Measurements from ENCODE around the gene SLC5A2.

DNA sequence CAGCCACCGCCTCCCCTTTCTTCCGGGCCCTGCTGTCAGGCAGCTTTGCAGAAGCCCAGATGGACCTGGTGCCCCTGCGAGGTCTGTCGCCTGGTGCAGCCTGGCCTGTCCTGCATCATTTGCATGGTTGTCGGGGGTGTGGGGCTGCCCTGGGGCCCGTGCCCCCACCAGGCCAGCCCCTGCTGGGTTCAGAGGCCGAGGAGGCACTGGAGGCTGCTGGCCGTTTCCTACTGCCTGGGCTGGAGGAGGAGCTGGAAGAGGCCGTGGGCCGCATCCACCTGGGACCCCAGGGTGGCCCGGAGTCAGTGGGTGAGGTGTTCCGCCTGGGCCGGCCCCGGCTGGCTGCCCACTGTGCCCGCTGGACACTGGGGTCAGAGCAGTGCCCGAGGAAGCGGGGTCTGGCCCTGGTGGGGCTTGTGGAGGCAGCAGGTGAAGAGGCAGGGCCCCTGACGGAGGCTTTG lies 16.5 kb upstream of the SLC5A2 start:
- TF ChIP-seq, protein P1, sequence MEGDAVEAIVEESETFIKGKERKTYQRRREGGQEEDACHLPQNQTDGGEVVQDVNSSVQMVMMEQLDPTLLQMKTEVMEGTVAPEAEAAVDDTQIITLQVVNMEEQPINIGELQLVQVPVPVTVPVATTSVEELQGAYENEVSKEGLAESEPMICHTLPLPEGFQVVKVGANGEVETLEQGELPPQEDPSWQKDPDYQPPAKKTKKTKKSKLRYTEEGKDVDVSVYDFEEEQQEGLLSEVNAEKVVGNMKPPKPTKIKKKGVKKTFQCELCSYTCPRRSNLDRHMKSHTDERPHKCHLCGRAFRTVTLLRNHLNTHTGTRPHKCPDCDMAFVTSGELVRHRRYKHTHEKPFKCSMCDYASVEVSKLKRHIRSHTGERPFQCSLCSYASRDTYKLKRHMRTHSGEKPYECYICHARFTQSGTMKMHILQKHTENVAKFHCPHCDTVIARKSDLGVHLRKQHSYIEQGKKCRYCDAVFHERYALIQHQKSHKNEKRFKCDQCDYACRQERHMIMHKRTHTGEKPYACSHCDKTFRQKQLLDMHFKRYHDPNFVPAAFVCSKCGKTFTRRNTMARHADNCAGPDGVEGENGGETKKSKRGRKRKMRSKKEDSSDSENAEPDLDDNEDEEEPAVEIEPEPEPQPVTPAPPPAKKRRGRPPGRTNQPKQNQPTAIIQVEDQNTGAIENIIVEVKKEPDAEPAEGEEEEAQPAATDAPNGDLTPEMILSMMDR (IDR thresholded peaks at IDR 0.05), result no peak
- TF ChIP-seq POLR2A (IDR thresholded peaks at IDR 0.05) (no peak), POLR2AphosphoS5 (IDR thresholded peaks at IDR 0.05) (no peak)
